ENCODE results near the gene SLC38A8. TPM values are rescaled to one million over a fixed set of nuclear protein-coding genes. Genes with fewer than 3 reads are reported as not detected.

Gene SLC38A8
- total and polyA plus RNA-seq, 2 donors (not counting 1 experiment from before 2014, with no cell fraction given) = not detected

- Histone ChIP-seq H3K27me3 (replicated peaks in 1 of 4; ENCODE audit: control extremely low read depth in 1 of 4, control insufficient read depth in 3 of 4, insufficient read depth in 4 of 4, low read length in 3 of 4) (peaks cover 0 to 13% (median 5%) of the 10 kb centered on the region in 4 experiments), H3K36me3 (replicated peaks in 1 of 2; ENCODE audit: control extremely low read depth in 1 of 2, control insufficient read depth in 1 of 2, extremely low read depth in 1 of 2, insufficient read depth in 2 of 2, low read length in 1 of 2) (no peaks in the 10 kb centered on the region), H3K9me3 (ENCODE audit: control extremely low read depth in 1 of 3, control insufficient read depth in 2 of 3, insufficient read depth in 1 of 3, low read length in 2 of 3) (peaks cover 0 to 11% (median 0%) of the 10 kb centered on the region in 3 donors), H2AFZ (ENCODE audit: insufficient read depth, low read depth, low read length, poor library complexity, severe bottlenecking) (no peak overlapping the region), H4K20me1 (ENCODE audit: control insufficient read depth, insufficient read depth, low read length, poor library complexity, severe bottlenecking) (no peaks in the 10 kb centered on the region), H3K9ac (ENCODE audit: low read length) (no peak overlapping the region), H3K4me1 (ENCODE audit: control insufficient read depth in 2 of 2, insufficient read depth in 2 of 2, low read length in 2 of 2) (peaks cover 0 to 4% of the 10 kb centered on the region in 2 donors), H3K4me3 (ENCODE audit: control extremely low read depth in 1 of 5, extremely low read depth in 1 of 5, insufficient read depth in 1 of 5, low read depth in 2 of 5, low read length in 4 of 5) (no peak overlapping the region), H3K79me2 (ENCODE audit: control insufficient read depth, insufficient read depth, low read length) (no peaks in the 10 kb centered on the region), H3K27ac (ENCODE audit: low read length in 2 of 2) (no peak overlapping the region), H3K4me2 (replicated peaks; ENCODE audit: low read depth, low read length, poor library complexity, severe bottlenecking) (no peak overlapping the region)
- H3K4me3 Mint-ChIP-seq = no peak overlapping the region
- peaks cover 46% of the 10 kb centered on the region for H3K27me3 Mint-ChIP-seq
- ChIA-PET CTCF (interaction anchor here (1.1 kb wide), 1 partner anchor 10 kb away, joined by 3 read pairs; no protein-coding TSS in a partner anchor), POLR2A (no interaction called here)
- DNase-seq (no peak), ATAC-seq (ENCODE audit: low read depth) (no peak)
- 76% methylated on average over 13 of the region's 13 CpGs for WGBS (ENCODE audit: insufficient coverage)
- peaks cover 1% of the 10 kb centered on the region for H3K4me1 Mint-ChIP-seq
- no peak for TF ChIP-seq EZH2 (IDR thresholded peaks at IDR 0.05; ENCODE audit: borderline replicate concordance, insufficient read depth, low read depth, low read length, poor library complexity, severe bottlenecking)
- no peak for TF ChIP-seq CTCF (IDR thresholded peaks at IDR 0.05)
- H3K27ac Mint-ChIP-seq = no peak overlapping the region
- no peaks in the 10 kb centered on the region for H3K9me3 Mint-ChIP-seq (ENCODE audit: insufficient read depth)
- intact Hi-C loops (cut with micrococcal nuclease) = no loop called here
These were observed 47.9 kb downstream of the SLC38A8 start for GRCh38 chr16:83994703-83995102.

- H3K4me3 ChIP-seq (ENCODE audit: control extremely low read depth in 1 of 5, extremely low read depth in 1 of 5, insufficient read depth in 1 of 5, low read depth in 2 of 5, low read length in 4 of 5) = no peak overlapping the region
- H2AFZ ChIP-seq (ENCODE audit: insufficient read depth, low read depth, low read length, poor library complexity, severe bottlenecking) = no peak overlapping the region
- 66% methylated on average over 6 of the region's 8 CpGs for WGBS (ENCODE audit: insufficient coverage)
- H3K9me3 Mint-ChIP-seq (ENCODE audit: insufficient read depth) = no peaks in the 10 kb centered on the region
- DNase-seq (no peak), ATAC-seq (ENCODE audit: low read depth) (no peak)
- ChIA-PET POLR2A (no interaction called here), CTCF (no interaction called here)
- H3K79me2 ChIP-seq (ENCODE audit: control insufficient read depth, insufficient read depth, low read length) = no peaks in the 10 kb centered on the region
- no peak overlapping the region for H3K4me2 ChIP-seq (replicated peaks; ENCODE audit: low read depth, low read length, poor library complexity, severe bottlenecking)
- intact Hi-C loops (cut with micrococcal nuclease) = no loop called here
- no peak overlapping the region for H3K27ac Mint-ChIP-seq
- H3K9ac ChIP-seq (ENCODE audit: low read length) = no peak overlapping the region
- no peak overlapping the region for H3K4me3 Mint-ChIP-seq
- H3K27me3 Mint-ChIP-seq = peaks cover 50% of the 10 kb centered on the region
- H3K4me1 Mint-ChIP-seq = peaks cover 1% of the 10 kb centered on the region
- TF ChIP-seq EZH2 (IDR thresholded peaks at IDR 0.05; ENCODE audit: borderline replicate concordance, insufficient read depth, low read depth, low read length, poor library complexity, severe bottlenecking) = no peak
- TF ChIP-seq CTCF (IDR thresholded peaks at IDR 0.05) = no peak
- no peak overlapping the region for H3K27ac ChIP-seq (ENCODE audit: low read length in 2 of 2)
- peaks cover 0 to 13% (median 6%) of the 10 kb centered on the region in 4 experiments for H3K27me3 ChIP-seq (replicated peaks in 1 of 4; ENCODE audit: control extremely low read depth in 1 of 4, control insufficient read depth in 3 of 4, insufficient read depth in 4 of 4, low read length in 3 of 4)
- H3K36me3 ChIP-seq (replicated peaks in 1 of 2; ENCODE audit: control extremely low read depth in 1 of 2, control insufficient read depth in 1 of 2, extremely low read depth in 1 of 2, insufficient read depth in 2 of 2, low read length in 1 of 2) = no peaks in the 10 kb centered on the region
- H3K9me3 ChIP-seq (ENCODE audit: control extremely low read depth in 1 of 3, control insufficient read depth in 2 of 3, insufficient read depth in 1 of 3, low read length in 2 of 3) = peaks cover 0 to 11% (median 0%) of the 10 kb centered on the region in 3 donors
- H4K20me1 ChIP-seq (ENCODE audit: control insufficient read depth, insufficient read depth, low read length, poor library complexity, severe bottlenecking) = no peaks in the 10 kb centered on the region
- H3K4me1 ChIP-seq (ENCODE audit: control insufficient read depth in 2 of 2, insufficient read depth in 2 of 2, low read length in 2 of 2) = peaks cover 0 to 4% of the 10 kb centered on the region in 2 donors
These were observed 48.5 kb downstream of the SLC38A8 start for GRCh38 chr16:83994087-83994486.
